Measurements from ENCODE around the gene ENOX1.

- no peak for TF ChIP-seq EZH2 (IDR thresholded peaks at IDR 0.05)
- no peak for TF ChIP-seq POLR2AphosphoS5 (IDR thresholded peaks at IDR 0.05; ENCODE audit: borderline replicate concordance, low read depth, low read length)
Measured at GRCh38 chr13:43737392-43737923, 49.3 kb downstream of the ENOX1 start.

All from SK-N-MC (cell line).